ENCODE results near the gene TLX1.

GRCh38 chr10:101140950-101141615 is 10.0 kb downstream of the TLX1 start:
- TF ChIP-seq ZNF302 (tag by site-specific recombination; IDR thresholded peaks at IDR 0.05; ENCODE audit: low read depth) (no peak), PRDM2 (tag by site-specific recombination; IDR thresholded peaks at IDR 0.05; ENCODE audit: borderline replicate concordance) (no peak), ZSCAN23 (tag by site-specific recombination; IDR thresholded peaks at IDR 0.05) (no peak), ZNF266 (tag by site-specific recombination; IDR thresholded peaks at IDR 0.05; ENCODE audit: low read depth) (no peak), ZNF133 (tag by site-specific recombination; IDR thresholded peaks at IDR 0.05) (no peak), CTCF (tag by site-specific recombination; IDR thresholded peaks at IDR 0.05) (no peak)
